Peyer's patch (tissue), 4 donors: Measurements from ENCODE around the gene SGO2.

Experiments used
- POLR2A ChIP-seq, 2 donors: fragments of 450-650 bp; IDR thresholded peaks; one replicate each; pipeline ENCODE4 v1.5.1; 2017; ENCODE audit warnings: antibody characterized with exemption in 2 of 2, mild to moderate bottlenecking in 2 of 2, moderate library complexity in 2 of 2
- TF ChIP-seq, protein P1 (sequence below), 6 experiments: fragments of 450-650 bp in 4 of 6; fragments of 200-600 bp in 2 of 6; sonication (generic) in 1 of 6; IDR thresholded peaks; one replicate each; pipeline ENCODE4 v1.5.1; 2017 to 2019; ENCODE audit warnings: antibody characterized with exemption in 6 of 6, mild to moderate bottlenecking in 3 of 6, moderate library complexity in 1 of 6

DNA sequence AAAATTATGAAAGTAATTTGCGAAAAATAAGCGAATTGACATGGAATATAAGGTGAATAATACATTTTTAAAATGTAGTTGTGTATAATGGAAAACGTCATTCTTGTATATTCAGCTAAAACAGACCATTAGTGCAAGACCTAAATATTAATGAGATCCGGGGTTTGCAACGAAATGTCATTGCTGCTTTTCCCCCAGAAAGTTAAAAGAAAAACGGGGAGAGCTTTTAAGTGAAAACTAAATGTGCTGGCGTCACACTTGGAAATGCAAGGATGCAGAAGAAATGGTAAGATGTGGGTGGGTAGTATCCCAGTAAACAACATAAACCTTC is 491 bp upstream of the SGO2 start:
- no peak for TF ChIP-seq POLR2A (IDR thresholded peaks at IDR 0.05)
- TF ChIP-seq, protein P1, sequence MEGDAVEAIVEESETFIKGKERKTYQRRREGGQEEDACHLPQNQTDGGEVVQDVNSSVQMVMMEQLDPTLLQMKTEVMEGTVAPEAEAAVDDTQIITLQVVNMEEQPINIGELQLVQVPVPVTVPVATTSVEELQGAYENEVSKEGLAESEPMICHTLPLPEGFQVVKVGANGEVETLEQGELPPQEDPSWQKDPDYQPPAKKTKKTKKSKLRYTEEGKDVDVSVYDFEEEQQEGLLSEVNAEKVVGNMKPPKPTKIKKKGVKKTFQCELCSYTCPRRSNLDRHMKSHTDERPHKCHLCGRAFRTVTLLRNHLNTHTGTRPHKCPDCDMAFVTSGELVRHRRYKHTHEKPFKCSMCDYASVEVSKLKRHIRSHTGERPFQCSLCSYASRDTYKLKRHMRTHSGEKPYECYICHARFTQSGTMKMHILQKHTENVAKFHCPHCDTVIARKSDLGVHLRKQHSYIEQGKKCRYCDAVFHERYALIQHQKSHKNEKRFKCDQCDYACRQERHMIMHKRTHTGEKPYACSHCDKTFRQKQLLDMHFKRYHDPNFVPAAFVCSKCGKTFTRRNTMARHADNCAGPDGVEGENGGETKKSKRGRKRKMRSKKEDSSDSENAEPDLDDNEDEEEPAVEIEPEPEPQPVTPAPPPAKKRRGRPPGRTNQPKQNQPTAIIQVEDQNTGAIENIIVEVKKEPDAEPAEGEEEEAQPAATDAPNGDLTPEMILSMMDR (IDR thresholded peaks at IDR 0.05), result no peak
